Neural progenitor cell (in vitro differentiated cells): ENCODE measurements around the gene WRAP73. TPM values are rescaled to one million over a fixed set of nuclear protein-coding genes. Genes with fewer than 3 reads are reported as not detected.

Experiments used
- DNase-seq: peaks from one replicate; pipeline ENCODE4 v3.0.0-alpha.2; 2016; ENCODE audit warnings: low spot score
- H2AFZ ChIP-seq: fragments of 200-600 bp; sonication (generic); replicated peaks from 2 replicates; pipeline ENCODE4 v1.6.1; 2016; ENCODE audit warnings: antibody characterized with exemption
- H3F3A ChIP-seq: fragments of 200-600 bp; sonication (generic); 2 replicates; pipeline ENCODE4 v1.6.1; 2016; ENCODE audit warnings: antibody characterized with exemption, low read depth
- H3K27ac ChIP-seq: fragments of 200-600 bp; sonication (generic); 2 replicates; pipeline ENCODE4 v1.5.1; 2016; ENCODE audit warnings: mild to moderate bottlenecking
- H3K27me3 ChIP-seq: fragments of 200-600 bp; sonication (generic); 2 replicates; pipeline ENCODE4 v1.6.1; 2016; ENCODE audit warnings: mild to moderate bottlenecking, moderate library complexity
- H3K36me3 ChIP-seq: fragments of 200-600 bp; sonication (generic); 2 replicates; pipeline ENCODE4 v1.5.1; 2016
- H3K4me1 ChIP-seq: fragments of 200-600 bp; sonication (generic); 2 replicates; pipeline ENCODE4 v1.6.1; 2016; ENCODE audit warnings: mixed run types
- H3K4me2 ChIP-seq: fragments of 200-600 bp; sonication (generic); 2 replicates; pipeline ENCODE4 v1.6.1; 2016
- H3K4me3 ChIP-seq: fragments of 200-600 bp; sonication (generic); 2 replicates; pipeline ENCODE4 v1.5.1; 2016
- H3K79me2 ChIP-seq: fragments of 200-600 bp; sonication (generic); 2 replicates; pipeline ENCODE4 v1.6.1; 2016; ENCODE audit warnings: low read depth
- H3K9ac ChIP-seq: fragments of 200-600 bp; sonication (generic); 2 replicates; pipeline ENCODE4 v1.6.1; 2016
- H3K9me3 ChIP-seq: fragments of 200-600 bp; sonication (generic); 2 replicates; pipeline ENCODE4 v1.5.1; 2016; ENCODE audit warnings: low read depth
- H4K20me1 ChIP-seq: fragments of 200-600 bp; sonication (generic); 2 replicates; pipeline ENCODE4 v1.6.1; 2016; ENCODE audit warnings: low read depth
- H3K27ac Mint-ChIP-seq: 3 replicates; pipeline ENCODE4 v1.8.0; 2021; ENCODE audit warnings: mixed read lengths
- H3K27me3 Mint-ChIP-seq: 2 replicates; pipeline ENCODE4 v1.8.0; 2022; ENCODE audit warnings: low read depth, mild to moderate bottlenecking, inconsistent platforms, moderate library complexity, mixed read lengths; ENCODE audit not compliant: insufficient read depth
- H3K36me3 Mint-ChIP-seq: 3 replicates; pipeline ENCODE4 v1.8.0; 2021; ENCODE audit warnings: mixed read lengths
- H3K4me1 Mint-ChIP-seq: 3 replicates; pipeline ENCODE4 v1.8.0; 2021; ENCODE audit warnings: mixed read lengths
- H3K4me3 Mint-ChIP-seq: 3 replicates; pipeline ENCODE4 v1.8.0; 2021; ENCODE audit warnings: mild to moderate bottlenecking, moderate library complexity, mixed read lengths
- H3K9me3 Mint-ChIP-seq: 3 replicates; pipeline ENCODE4 v1.8.0; 2020; ENCODE audit warnings: mixed read lengths
- CTCF ChIP-seq: fragments of 200-600 bp; sonication (generic); IDR thresholded peaks from 2 replicates; pipeline ENCODE4 v1.5.1; 2017; ENCODE audit warnings: antibody characterized with exemption, mild to moderate bottlenecking
- EZH2 ChIP-seq: fragments of 200-600 bp; sonication (generic); IDR thresholded peaks from 2 replicates; pipeline ENCODE4 v1.6.1; 2017; ENCODE audit warnings: antibody characterized with exemption, mild to moderate bottlenecking, moderate library complexity
- EZH2phosphoT487 ChIP-seq: fragments of 200-600 bp; sonication (generic); IDR thresholded peaks from 2 replicates; pipeline ENCODE4 v1.6.1; 2017; ENCODE audit warnings: antibody characterized with exemption
- total RNA-seq: library from RNA; depleted of rRNA; stranded (reverse); fragments of >200 nt; gene quantifications from 2 replicates; pipeline ENCODE4 v1.2.3, GENCODE V29; 2015; ENCODE audit warnings: low replicate concordance

The WRAP73 gene
- total RNA-seq, 1 donor from 2014 or later = 12.0 TPM

DNA sequence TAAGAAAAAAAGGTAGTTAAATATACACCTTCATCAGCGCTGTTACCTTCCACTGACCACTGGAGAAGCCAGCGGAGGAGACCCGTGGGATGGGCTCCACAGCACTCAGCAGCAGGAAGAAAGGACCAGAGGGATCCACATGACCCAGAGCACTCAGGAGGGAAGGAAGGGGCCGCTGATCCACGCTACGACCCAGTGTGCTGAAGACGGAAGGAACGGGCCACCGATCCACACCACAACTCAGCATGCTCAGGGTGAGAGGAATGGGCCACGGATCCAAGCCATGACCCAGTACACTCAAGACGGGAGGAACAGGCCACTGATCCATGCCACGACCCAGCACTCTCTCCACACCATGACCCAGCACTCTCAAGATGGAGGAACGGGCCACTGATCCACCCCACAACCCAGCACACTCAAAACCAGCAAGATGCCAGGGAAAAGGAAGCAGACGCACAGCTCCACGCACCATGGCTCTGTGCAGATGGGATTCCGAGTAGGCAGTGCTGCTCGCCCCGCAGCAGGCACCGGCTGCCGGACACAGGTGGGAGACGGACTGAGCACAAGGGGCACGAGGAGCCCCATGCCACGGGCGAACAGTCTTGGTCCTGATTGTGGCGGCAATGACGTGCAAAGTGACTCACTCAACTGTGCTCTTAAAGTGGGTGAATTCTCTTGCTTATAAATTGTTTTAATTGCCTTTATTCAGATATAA, 8.7 kb downstream of the WRAP73 start:
- Mint-ChIP-seq H3K36me3 (peaks cover 18% of the 10 kb centered on the region), H3K4me1 (no peaks in the 10 kb centered on the region), H3K27me3 (peaks cover 2% of the 10 kb centered on the region), H3K9me3 (no peaks in the 10 kb centered on the region), H3K4me3 (no peak overlapping the region), H3K27ac (no peak overlapping the region)
- Histone ChIP-seq H3K9me3 (no peaks in the 10 kb centered on the region), H3K27me3 (no peaks in the 10 kb centered on the region), H3F3A (no peaks in the 10 kb centered on the region), H3K4me3 (no peak overlapping the region), H3K9ac (no peak overlapping the region), H3K4me2 (no peak overlapping the region), H2AFZ (no peak overlapping the region), H4K20me1 (peaks cover 7% of the 10 kb centered on the region), H3K4me1 (no peaks in the 10 kb centered on the region), H3K27ac (no peak overlapping the region), H3K79me2 (no peaks in the 10 kb centered on the region), H3K36me3 (no peaks in the 10 kb centered on the region)
- TF ChIP-seq EZH2 (no peak), EZH2phosphoT487 (no peak), CTCF (no peak)
- no peak for DNase-seq

DNA sequence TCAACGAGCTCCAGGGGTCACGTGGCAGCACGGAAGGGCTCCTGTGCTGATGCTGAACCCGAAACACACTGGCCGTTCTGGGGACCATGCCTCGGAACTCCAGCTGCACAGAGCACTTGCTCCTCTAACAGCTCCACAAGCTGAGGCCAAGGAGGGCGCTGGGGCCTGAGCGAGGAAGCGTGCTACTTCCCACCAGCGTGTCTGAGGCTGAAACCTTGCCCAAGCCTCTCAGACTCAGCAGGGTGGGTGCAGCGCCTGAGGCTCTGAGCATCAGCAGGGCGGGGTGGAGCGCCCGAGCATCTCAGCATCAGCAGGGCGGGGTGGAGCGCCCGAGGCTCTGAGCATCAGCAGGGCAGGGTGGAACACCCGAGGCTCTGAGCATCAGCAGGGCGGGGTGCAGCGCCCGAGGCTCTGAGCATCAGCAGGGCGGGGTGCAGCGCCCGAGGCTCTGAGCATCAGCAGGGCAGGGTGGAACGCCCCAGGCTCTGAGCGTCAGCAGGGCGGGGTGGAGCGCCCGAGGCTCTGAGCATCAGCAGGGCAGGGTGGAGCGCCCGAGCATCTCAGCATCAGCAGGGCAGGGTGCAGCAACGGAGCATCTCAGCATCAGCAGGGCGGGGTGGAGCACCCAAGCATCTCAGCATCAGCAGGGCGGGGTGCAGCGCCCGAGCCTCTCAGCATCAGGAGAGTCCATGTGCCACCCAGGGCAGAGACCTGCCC, 9.6 kb downstream of the WRAP73 start:
- no peaks in the 10 kb centered on the region for H3K9me3 ChIP-seq
- no peaks in the 10 kb centered on the region for H3K4me1 ChIP-seq
- Mint-ChIP-seq H3K27ac (no peak overlapping the region), H3K4me3 (no peak overlapping the region), H3K9me3 (no peaks in the 10 kb centered on the region), H3K27me3 (peaks cover 2% of the 10 kb centered on the region), H3K36me3 (peaks cover 16% of the 10 kb centered on the region), H3K4me1 (no peaks in the 10 kb centered on the region)
- H4K20me1 ChIP-seq = peaks cover 7% of the 10 kb centered on the region
- no peak overlapping the region for H3K9ac ChIP-seq
- TF ChIP-seq EZH2 (no peak), EZH2phosphoT487 (no peak), CTCF (no peak)
- H3K27me3 ChIP-seq = no peaks in the 10 kb centered on the region
- H3K4me2 ChIP-seq = no peak overlapping the region
- no peaks in the 10 kb centered on the region for H3F3A ChIP-seq
- H3K4me3 ChIP-seq = no peak overlapping the region
- DNase-seq = no peak
- H3K36me3 ChIP-seq = no peaks in the 10 kb centered on the region
- H3K79me2 ChIP-seq = no peaks in the 10 kb centered on the region
- H2AFZ ChIP-seq = no peak overlapping the region
- no peak overlapping the region for H3K27ac ChIP-seq

DNA sequence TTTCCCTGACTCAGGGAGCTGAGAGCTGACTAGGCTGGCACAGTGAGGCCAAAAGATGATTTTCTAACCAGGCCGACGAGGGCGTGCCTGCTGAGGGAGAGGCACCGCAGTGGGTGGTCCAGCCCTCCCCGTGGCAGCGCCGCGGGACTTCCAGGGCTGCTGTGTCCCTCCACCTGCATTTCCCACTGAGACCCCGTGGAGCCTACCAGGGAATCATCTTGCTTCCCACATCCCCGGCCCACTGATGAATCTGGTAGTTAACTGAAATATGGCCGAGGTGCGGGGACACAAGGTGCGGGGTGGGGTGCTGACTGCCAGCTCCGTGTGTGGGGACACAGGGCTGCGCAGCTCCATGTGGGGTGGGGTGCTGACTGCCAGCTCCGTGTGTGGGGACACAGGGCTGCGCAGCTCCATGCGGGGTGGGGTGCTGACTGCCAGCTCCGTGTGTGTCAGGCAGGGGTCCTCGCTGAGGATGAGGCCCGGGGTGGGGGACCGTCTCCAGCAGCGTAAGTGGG, 10.4 kb downstream of the WRAP73 start:
- H3F3A ChIP-seq = no peaks in the 10 kb centered on the region
- peak overlapping the region; percentile 32 for H3K9ac ChIP-seq
- no peak overlapping the region for H2AFZ ChIP-seq
- H3K4me3 ChIP-seq = no peak overlapping the region
- H3K9me3 ChIP-seq = no peaks in the 10 kb centered on the region
- H4K20me1 ChIP-seq = peaks cover 7% of the 10 kb centered on the region
- Mint-ChIP-seq H3K36me3 (peaks cover 15% of the 10 kb centered on the region), H3K9me3 (no peaks in the 10 kb centered on the region), H3K4me3 (no peak overlapping the region), H3K27me3 (peaks cover 2% of the 10 kb centered on the region), H3K4me1 (no peaks in the 10 kb centered on the region), H3K27ac (no peak overlapping the region)
- H3K79me2 ChIP-seq = no peaks in the 10 kb centered on the region
- no peaks in the 10 kb centered on the region for H3K36me3 ChIP-seq
- no peak for DNase-seq
- no peak overlapping the region for H3K4me2 ChIP-seq
- H3K27ac ChIP-seq = no peak overlapping the region
- TF ChIP-seq EZH2 = no peak
- TF ChIP-seq CTCF = no peak
- TF ChIP-seq EZH2phosphoT487 = no peak
- no peaks in the 10 kb centered on the region for H3K27me3 ChIP-seq
- no peaks in the 10 kb centered on the region for H3K4me1 ChIP-seq
